ENCODE data around the gene NECAB3. TPM values are rescaled to one million over a fixed set of nuclear protein-coding genes. Genes with fewer than 3 reads are reported as not detected.

NECAB3 gene
- total RNA-seq, 1 donor from 2014 or later: 146 TPM

DNA sequence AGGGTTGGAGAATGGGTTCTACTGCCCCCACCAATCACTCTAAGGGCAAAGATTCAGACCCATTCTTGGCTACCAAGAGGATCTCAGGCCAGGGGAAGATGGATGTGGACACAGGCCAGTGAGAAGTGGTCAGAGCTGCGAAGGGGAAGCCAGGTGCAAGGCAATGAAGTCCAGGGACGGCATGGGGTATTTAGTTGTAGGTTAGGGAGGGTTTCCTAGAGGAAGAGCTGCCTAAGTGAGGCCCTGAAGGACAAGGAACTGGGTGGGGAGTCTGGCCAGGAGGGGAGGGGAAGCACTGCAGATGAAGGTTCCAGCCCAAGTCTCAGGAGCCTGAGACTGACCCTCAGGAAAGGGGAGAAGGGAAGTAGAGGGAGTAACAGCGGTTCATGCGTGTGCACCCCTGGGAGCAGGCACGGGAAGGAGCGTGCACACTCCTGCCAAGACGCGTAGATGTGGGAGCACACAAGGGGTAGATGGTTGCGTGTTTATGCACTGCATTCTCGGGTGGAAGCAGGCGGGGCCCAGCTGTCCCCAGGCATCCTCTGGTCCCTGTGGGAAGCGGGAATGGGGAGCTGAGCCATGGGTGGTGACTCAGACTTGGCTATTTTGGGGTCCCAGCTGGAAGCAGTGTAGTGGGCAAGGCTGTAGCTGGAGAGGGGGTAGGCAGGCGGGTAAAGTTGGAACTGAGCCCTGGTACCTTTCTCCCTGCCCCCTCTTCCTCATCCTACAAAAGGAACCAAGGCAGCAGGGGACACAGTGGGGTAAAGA, 4.2 kb downstream of the NECAB3 start:
- Mint-ChIP-seq H3K36me3 (ENCODE audit: unreplicated experiment) (no peaks in the 10 kb centered on the region), H3K9me3 (ENCODE audit: unreplicated experiment) (peaks cover 17% of the 10 kb centered on the region), H3K27me3 (ENCODE audit: unreplicated experiment) (peaks cover 9% of the 10 kb centered on the region), H3K4me1 (ENCODE audit: low read depth, unreplicated experiment) (peaks cover 29% of the 10 kb centered on the region), H3K27ac (ENCODE audit: unreplicated experiment) (peak overlapping the region; percentile 59), H3K4me3 (ENCODE audit: unreplicated experiment) (peak overlapping the region; percentile 27)
- TF ChIP-seq, protein P1, sequence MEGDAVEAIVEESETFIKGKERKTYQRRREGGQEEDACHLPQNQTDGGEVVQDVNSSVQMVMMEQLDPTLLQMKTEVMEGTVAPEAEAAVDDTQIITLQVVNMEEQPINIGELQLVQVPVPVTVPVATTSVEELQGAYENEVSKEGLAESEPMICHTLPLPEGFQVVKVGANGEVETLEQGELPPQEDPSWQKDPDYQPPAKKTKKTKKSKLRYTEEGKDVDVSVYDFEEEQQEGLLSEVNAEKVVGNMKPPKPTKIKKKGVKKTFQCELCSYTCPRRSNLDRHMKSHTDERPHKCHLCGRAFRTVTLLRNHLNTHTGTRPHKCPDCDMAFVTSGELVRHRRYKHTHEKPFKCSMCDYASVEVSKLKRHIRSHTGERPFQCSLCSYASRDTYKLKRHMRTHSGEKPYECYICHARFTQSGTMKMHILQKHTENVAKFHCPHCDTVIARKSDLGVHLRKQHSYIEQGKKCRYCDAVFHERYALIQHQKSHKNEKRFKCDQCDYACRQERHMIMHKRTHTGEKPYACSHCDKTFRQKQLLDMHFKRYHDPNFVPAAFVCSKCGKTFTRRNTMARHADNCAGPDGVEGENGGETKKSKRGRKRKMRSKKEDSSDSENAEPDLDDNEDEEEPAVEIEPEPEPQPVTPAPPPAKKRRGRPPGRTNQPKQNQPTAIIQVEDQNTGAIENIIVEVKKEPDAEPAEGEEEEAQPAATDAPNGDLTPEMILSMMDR (IDR thresholded peaks at IDR 0.05; ENCODE audit: partially characterized antibody, unreplicated experiment): no peak
- no peak for DNase-seq

DNA sequence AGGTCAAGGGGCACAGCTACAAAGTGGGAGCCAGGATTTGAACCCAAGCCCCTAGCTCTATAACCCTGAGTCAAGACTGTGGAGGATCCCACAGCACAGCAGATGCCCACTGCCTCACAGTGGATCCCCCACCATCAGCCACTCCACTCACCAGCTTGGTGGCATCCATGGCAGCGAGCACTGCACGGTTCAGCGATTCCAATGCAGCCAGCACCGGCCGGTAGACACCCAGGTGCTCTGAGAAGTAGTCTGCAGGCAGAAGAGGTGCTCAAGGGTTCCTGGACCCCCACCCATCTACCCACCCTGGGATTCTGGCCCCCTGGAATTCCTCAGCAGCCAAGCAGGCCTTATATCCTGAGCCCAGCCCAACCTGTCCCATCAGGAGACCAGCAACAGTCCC, 5.0 kb downstream of the NECAB3 start:
- Mint-ChIP-seq H3K27ac (ENCODE audit: unreplicated experiment) (no peak overlapping the region), H3K4me3 (ENCODE audit: unreplicated experiment) (no peak overlapping the region), H3K9me3 (ENCODE audit: unreplicated experiment) (peaks cover 20% of the 10 kb centered on the region), H3K36me3 (ENCODE audit: unreplicated experiment) (no peaks in the 10 kb centered on the region), H3K4me1 (ENCODE audit: low read depth, unreplicated experiment) (peaks cover 34% of the 10 kb centered on the region), H3K27me3 (ENCODE audit: unreplicated experiment) (peaks cover 6% of the 10 kb centered on the region)
- TF ChIP-seq, protein P1 (IDR thresholded peaks at IDR 0.05; ENCODE audit: partially characterized antibody, unreplicated experiment): no peak
- no peak for DNase-seq

DNA sequence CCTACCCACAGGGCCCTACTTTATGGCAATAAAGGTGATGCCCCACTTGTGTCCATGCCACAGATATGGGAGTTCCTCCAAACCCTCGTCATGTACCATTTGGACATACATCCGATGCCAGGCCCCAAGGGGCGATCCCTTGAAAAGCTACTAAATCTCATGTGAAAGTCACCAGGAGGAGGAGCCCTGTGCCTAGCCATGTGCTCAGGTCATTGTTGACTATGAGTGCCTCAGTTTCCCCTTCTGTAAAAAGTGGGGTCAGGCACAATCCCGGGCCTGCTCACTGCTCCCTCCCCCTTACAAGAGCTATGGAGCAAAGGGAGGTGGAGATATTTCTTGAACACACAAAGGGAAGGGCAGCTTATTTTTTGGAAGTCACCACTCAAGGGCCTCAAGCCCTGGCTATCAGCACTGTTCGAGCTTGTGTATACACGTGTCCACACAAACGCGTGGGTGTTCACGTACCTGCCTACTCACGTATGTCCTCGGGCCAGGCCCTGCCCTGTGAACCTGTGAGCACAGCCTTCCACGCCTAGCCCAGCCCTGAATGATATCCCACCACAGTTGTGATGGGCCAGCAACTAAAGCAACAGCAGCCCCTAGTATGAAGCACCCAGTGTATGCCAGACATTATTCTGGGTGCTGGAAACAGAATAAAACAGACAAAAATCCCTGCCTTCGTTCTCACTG, 5.6 kb downstream of the NECAB3 start:
- H3K27ac Mint-ChIP-seq (ENCODE audit: unreplicated experiment): peak overlapping the region; percentile 43
- no peak for DNase-seq
- H3K9me3 Mint-ChIP-seq (ENCODE audit: unreplicated experiment): peaks cover 20% of the 10 kb centered on the region
- H3K4me3 Mint-ChIP-seq (ENCODE audit: unreplicated experiment): no peak overlapping the region
- peaks cover 6% of the 10 kb centered on the region for H3K27me3 Mint-ChIP-seq (ENCODE audit: unreplicated experiment)
- no peaks in the 10 kb centered on the region for H3K36me3 Mint-ChIP-seq (ENCODE audit: unreplicated experiment)
- TF ChIP-seq, protein P1 (IDR thresholded peaks at IDR 0.05; ENCODE audit: partially characterized antibody, unreplicated experiment): no peak
- H3K4me1 Mint-ChIP-seq (ENCODE audit: low read depth, unreplicated experiment): peaks cover 35% of the 10 kb centered on the region

DNA sequence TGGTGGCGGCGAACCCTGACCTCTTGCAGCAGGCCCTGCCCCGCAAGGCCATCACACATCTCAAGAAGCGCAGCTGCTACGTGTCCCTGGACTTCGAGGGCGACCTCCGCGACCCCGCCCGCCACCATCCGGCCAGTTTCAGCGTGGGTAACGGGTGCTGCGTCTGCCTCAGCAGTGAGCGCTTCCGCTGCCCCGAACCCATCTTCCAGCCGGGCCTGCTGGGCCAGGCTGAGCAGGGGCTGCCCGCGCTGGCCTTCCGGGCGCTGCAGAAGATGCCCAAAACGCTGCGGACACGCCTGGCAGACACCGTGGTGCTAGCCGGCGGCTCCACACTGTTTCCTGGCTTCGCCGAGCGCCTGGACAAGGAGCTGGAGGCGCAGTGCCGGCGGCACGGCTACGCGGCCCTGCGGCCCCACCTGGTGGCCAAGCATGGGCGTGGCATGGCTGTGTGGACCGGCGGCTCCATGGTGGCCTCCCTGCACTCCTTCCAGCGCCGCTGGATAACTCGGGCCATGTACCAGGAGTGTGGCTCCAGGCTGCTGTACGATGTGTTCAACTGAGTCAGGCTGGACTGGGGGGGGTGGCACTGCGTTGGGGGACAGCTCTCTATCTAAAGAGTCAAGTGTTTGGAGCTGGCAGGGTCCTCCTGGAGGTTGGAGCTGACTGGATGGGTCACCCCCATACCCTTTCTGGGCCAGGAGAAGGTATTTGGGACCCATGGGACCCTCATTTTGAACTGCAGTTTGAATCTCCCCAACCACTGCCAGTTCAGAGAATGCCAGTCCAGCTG, 6.4 kb downstream of the NECAB3 start:
- H3K27ac Mint-ChIP-seq (ENCODE audit: unreplicated experiment): peak overlapping the region; percentile 28
- H3K9me3 Mint-ChIP-seq (ENCODE audit: unreplicated experiment): peaks cover 20% of the 10 kb centered on the region

More for the DNA sequence above, 6.4 kb downstream of the NECAB3 start:
- TF ChIP-seq, protein P1 (IDR thresholded peaks at IDR 0.05; ENCODE audit: partially characterized antibody, unreplicated experiment): peak; percentile 96
- H3K4me1 Mint-ChIP-seq (ENCODE audit: low read depth, unreplicated experiment): peaks cover 32% of the 10 kb centered on the region
- H3K36me3 Mint-ChIP-seq (ENCODE audit: unreplicated experiment): no peaks in the 10 kb centered on the region
- H3K4me3 Mint-ChIP-seq (ENCODE audit: unreplicated experiment): peak overlapping the region; percentile 76
- peak; percentile 93 for DNase-seq
- H3K27me3 Mint-ChIP-seq (ENCODE audit: unreplicated experiment): peaks cover 5% of the 10 kb centered on the region
